Neutrophil (primary cell): ENCODE results near the gene TMEM125.

Experiments
- H3K27ac ChIP-seq: fragments of 200-600 bp; sonication (generic); 2 replicates; pipeline ENCODE4 v1.5.1; 2016; ENCODE audit warnings: mild to moderate bottlenecking, moderate library complexity
- H3K27me3 ChIP-seq: fragments of 200-600 bp; sonication (generic); 2 replicates; pipeline ENCODE4 v1.6.0; 2016; ENCODE audit warnings: mild to moderate bottlenecking
- H3K36me3 ChIP-seq: fragments of 200-600 bp; sonication (generic); 2 replicates; pipeline ENCODE4 v1.5.1; 2017
- H3K4me1 ChIP-seq, 2 experiments: fragments of 200-600 bp in 1 of 2; sonication (generic) in 1 of 2; 1 replicate in 1 of 2; 2 replicates in 1 of 2; pipeline versions ENCODE4 v1.5.1 to v1.6.1; 2013 to 2016; ENCODE audit warnings: low read depth in 1 of 2, low read length in 1 of 2, mild to moderate bottlenecking in 1 of 2, moderate library complexity in 1 of 2; ENCODE audit not compliant: control insufficient read depth in 1 of 2, insufficient read depth in 1 of 2
- H3K4me3 ChIP-seq, 2 experiments: fragments of 200-600 bp in 1 of 2; sonication (generic) in 1 of 2; 1 replicate in 1 of 2; 2 replicates in 1 of 2; pipeline ENCODE4 v1.5.1; 2013 to 2016; ENCODE audit warnings: low read depth in 1 of 2, low read length in 1 of 2, mild to moderate bottlenecking in 1 of 2, moderate library complexity in 1 of 2
- H3K9me3 ChIP-seq: fragments of 200-600 bp; sonication (generic); 2 replicates; pipeline ENCODE4 v1.5.1; 2016
- TF ChIP-seq, protein P1 (sequence below): fragments of 200-600 bp; sonication (generic); IDR thresholded peaks from 2 replicates; pipeline ENCODE4 v1.5.1; 2016; ENCODE audit warnings: antibody characterized with exemption

The TMEM125 gene

DNA sequence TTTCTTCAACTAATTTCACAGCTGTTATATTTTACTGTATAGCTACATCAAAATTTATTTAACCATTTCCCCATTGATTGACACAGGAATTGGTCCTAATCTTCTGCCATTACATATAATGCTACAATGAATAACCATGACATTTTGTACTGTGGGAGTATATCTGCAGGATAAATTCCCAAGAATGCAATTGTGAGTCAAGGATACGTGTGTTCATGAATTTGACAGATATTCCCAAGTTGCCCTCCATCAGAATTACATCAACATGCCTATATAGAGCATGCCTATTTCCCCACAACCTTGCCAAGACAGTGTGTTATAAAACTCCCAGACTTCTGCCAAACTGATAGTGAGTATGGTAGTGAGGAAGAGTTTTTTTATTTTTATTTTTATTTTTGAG is 28.3 kb downstream of the TMEM125 start:
- Histone ChIP-seq H3K4me1 (no peaks in the 10 kb centered on the region), H3K36me3 (no peaks in the 10 kb centered on the region), H3K27me3 (no peaks in the 10 kb centered on the region), H3K27ac (no peak overlapping the region), H3K9me3 (no peaks in the 10 kb centered on the region), H3K4me3 (no peak overlapping the region)
- TF ChIP-seq, protein P1, sequence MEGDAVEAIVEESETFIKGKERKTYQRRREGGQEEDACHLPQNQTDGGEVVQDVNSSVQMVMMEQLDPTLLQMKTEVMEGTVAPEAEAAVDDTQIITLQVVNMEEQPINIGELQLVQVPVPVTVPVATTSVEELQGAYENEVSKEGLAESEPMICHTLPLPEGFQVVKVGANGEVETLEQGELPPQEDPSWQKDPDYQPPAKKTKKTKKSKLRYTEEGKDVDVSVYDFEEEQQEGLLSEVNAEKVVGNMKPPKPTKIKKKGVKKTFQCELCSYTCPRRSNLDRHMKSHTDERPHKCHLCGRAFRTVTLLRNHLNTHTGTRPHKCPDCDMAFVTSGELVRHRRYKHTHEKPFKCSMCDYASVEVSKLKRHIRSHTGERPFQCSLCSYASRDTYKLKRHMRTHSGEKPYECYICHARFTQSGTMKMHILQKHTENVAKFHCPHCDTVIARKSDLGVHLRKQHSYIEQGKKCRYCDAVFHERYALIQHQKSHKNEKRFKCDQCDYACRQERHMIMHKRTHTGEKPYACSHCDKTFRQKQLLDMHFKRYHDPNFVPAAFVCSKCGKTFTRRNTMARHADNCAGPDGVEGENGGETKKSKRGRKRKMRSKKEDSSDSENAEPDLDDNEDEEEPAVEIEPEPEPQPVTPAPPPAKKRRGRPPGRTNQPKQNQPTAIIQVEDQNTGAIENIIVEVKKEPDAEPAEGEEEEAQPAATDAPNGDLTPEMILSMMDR: no peak

DNA sequence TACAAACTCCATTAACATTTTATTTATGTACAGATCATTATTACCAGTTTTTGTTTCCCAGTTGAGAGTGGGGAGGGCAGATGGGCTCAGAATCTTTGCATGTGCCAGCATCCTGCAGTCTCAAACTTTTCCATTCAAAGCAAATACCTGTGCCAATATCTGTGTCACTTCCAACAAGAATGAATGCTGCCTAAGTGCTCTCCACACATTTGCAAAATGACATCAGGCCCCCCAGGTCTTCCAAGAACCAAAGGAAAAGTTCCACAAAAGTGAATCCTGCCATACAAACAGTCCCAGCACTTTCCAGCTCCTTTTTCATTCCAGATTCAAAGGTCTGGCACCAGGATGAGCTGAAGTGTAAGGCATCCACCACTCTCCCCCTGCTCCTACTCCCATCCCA is 29.3 kb downstream of the TMEM125 start:
- no peak overlapping the region for H3K4me3 ChIP-seq
- H3K4me1 ChIP-seq: no peaks in the 10 kb centered on the region
- no peaks in the 10 kb centered on the region for H3K27me3 ChIP-seq
- H3K27ac ChIP-seq: no peak overlapping the region
- TF ChIP-seq, protein P1: no peak
- no peaks in the 10 kb centered on the region for H3K36me3 ChIP-seq
- H3K9me3 ChIP-seq: no peaks in the 10 kb centered on the region

DNA sequence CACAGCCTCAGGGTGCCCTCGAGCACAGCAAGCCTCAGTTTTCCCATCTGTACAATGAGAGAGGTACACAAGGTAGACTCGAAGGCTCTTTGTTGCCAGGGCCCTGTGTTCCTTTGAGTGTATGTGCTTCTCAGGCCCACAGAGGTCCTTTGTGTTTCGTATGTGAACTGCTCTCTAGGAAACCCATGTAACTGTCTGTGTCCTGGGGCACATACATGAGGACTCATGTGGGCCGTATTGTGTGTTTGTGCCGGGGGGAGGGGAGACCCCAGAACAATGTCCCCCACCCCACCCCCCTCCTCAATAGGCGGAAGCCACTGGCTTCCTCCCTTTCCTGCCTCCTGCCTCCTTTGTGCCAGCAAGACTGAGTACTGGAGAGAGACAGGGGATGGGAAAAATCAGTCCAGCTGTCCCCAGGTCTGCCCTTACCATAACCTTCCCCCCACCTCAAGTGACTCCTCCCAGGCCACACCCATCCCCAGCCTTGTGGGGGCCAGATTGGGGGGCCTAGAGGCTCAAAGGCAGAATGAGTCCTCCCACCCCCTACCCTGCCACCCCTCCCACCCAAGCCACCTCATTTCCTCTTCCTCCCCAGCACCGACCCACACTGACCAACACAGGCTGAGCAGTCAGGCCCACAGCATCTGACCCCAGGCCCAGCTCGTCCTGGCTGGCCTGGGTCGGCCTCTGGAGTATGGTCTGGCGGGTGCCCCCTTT is 30.8 kb downstream of the TMEM125 start, which contains the start of gene TIE1:
Gene TIE1 (plus strand): TSS at position 605 of the 717 bp plus-strand sequence. CDS start 90 bp downstream, at position 695.
- Histone ChIP-seq H3K36me3 (no peaks in the 10 kb centered on the region), H3K4me1 (no peaks in the 10 kb centered on the region), H3K9me3 (no peaks in the 10 kb centered on the region), H3K4me3 (no peak within 1 kb of the TSS), H3K27ac (no peak within 1 kb of the TSS), H3K27me3 (no peaks in the 10 kb centered on the region)
- TF ChIP-seq, protein P1: no peak

DNA sequence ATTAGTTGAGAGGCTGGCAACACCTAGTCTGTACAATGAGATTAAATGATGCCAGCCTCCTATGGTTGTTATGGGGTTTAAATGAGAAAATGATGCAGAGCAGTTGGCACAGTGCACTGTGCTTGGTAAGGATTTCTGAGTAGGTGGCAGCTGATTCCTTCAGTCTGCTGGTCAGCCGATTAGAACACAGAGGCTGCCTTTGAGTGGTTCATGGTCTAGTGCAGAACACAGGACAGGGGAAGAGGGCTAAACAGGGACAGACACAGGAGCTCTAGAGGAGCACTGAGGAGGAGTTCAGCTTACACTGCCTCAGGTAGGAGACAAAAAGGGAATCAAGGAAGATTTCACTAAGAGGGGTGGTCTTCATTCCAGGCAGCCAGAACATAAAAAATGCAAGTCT is 32.4 kb downstream of the TMEM125 start:
- Histone ChIP-seq H3K36me3 (no peaks in the 10 kb centered on the region), H3K27me3 (no peaks in the 10 kb centered on the region), H3K9me3 (no peaks in the 10 kb centered on the region), H3K27ac (no peak overlapping the region), H3K4me1 (no peaks in the 10 kb centered on the region), H3K4me3 (no peak overlapping the region)
- TF ChIP-seq, protein P1: no peak

DNA sequence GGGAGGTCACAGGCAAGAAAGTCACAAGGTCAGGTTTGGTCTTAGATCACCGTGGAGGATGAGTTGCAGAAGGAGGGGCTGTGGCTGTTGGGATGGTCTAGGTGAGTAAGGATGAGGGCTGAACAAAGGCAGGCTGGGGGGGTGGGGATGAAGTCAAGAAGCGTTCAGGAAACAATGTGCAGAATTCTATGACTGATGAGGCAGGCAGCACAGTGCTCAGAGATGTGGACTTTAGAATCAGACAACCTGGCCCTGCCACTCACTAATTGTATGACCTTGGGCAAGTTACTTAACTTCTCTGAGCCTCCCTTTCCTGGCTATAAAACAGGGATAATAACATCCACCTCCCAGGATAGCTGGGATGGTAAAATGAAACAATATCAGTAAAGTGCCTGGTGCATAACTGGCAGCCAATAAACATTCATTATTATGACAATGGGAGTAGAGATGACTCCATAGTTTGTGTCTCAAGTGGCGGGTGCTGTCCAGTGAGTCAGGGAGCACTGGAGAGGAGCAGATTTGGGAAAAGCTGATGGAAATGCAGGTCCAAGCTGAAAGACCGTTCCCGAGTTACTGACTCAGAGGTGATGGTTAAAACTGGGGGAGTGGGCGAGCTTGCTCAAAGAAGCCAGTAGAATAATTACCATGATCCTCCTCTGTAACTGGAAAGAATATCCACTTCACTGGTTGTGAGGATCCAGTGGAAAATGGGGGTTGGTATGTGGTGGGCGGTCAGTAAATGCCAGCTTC is 33.1 kb downstream of the TMEM125 start:
- Histone ChIP-seq H3K9me3 (no peaks in the 10 kb centered on the region), H3K4me3 (no peak overlapping the region), H3K4me1 (no peaks in the 10 kb centered on the region), H3K27ac (no peak overlapping the region), H3K27me3 (no peaks in the 10 kb centered on the region), H3K36me3 (no peaks in the 10 kb centered on the region)
- TF ChIP-seq, protein P1: no peak
